ENCODE data around the gene SORL1.

SORL1 gene

GRCh38 chr11:121429556-121429955, 22.6 kb upstream of the SORL1 start:
- no peak for DNase-seq (ENCODE audit: low read depth in 2 of 2)

- no peak for DNase-seq (ENCODE audit: low read depth in 2 of 2)
Measured at GRCh38 chr11:121431820-121432526, 20.1 kb upstream of the SORL1 start.

- DNase-seq (ENCODE audit: low read depth in 2 of 2): no peak
Measured at GRCh38 chr11:121435132-121435531, 17.0 kb upstream of the SORL1 start.

GRCh38 chr11:121435551-121436511, 16.3 kb upstream of the SORL1 start:
- no peak for DNase-seq (ENCODE audit: low read depth in 2 of 2)

- no peak for DNase-seq (ENCODE audit: low read depth in 2 of 2)
Measured at GRCh38 chr11:121437018-121437685, 15.0 kb upstream of the SORL1 start.

- DNase-seq (ENCODE audit: low read depth in 2 of 2): no peak
Measured at GRCh38 chr11:121437686-121438078, 14.4 kb upstream of the SORL1 start.

- no peak for DNase-seq (ENCODE audit: low read depth in 2 of 2)
Measured at GRCh38 chr11:121439337-121439736, 12.8 kb upstream of the SORL1 start.

- no peak for DNase-seq (ENCODE audit: low read depth in 2 of 2)
Measured at GRCh38 chr11:121439759-121440158, 12.4 kb upstream of the SORL1 start.

- DNase-seq (ENCODE audit: low read depth in 2 of 2): no peak
Measured at GRCh38 chr11:121441521-121441920, 10.6 kb upstream of the SORL1 start.

- DNase-seq (ENCODE audit: low read depth in 2 of 2): no peak
Measured at GRCh38 chr11:121443688-121444275, 8.3 kb upstream of the SORL1 start.

GRCh38 chr11:121444526-121444925, 7.6 kb upstream of the SORL1 start:
- DNase-seq (ENCODE audit: low read depth in 2 of 2): no peak

- no peak for DNase-seq (ENCODE audit: low read depth in 2 of 2)
Measured at GRCh38 chr11:121445071-121445768, 6.9 kb upstream of the SORL1 start.

- DNase-seq (ENCODE audit: low read depth in 2 of 2): no peak
Measured at GRCh38 chr11:121446752-121447156, 5.4 kb upstream of the SORL1 start.

- no peak for DNase-seq (ENCODE audit: low read depth in 2 of 2)
Measured at GRCh38 chr11:121448011-121448410, 4.1 kb upstream of the SORL1 start.

GRCh38 chr11:121448431-121448941, 3.6 kb upstream of the SORL1 start:
- DNase-seq (ENCODE audit: low read depth in 2 of 2): no peak

GRCh38 chr11:121449123-121449522, 3.0 kb upstream of the SORL1 start:
- no peak for DNase-seq (ENCODE audit: low read depth in 2 of 2)

GRCh38 chr11:121449626-121450025, 2.5 kb upstream of the SORL1 start:
- no peak for DNase-seq (ENCODE audit: low read depth in 2 of 2)

GRCh38 chr11:121450401-121450800, 1.7 kb upstream of the SORL1 start:
- no peak for DNase-seq (ENCODE audit: low read depth in 2 of 2)

GRCh38 chr11:121451178-121451985, 732 bp upstream of the SORL1 start:
- no peak for DNase-seq (ENCODE audit: low read depth in 2 of 2)

GRCh38 chr11:121452609-121453150, 566 bp downstream of the SORL1 start, which contains the start of gene SORL1-AS1:
SORL1-AS1 (minus strand) TSS chr11:121452967.
- DNase-seq (ENCODE audit: low read depth in 2 of 2): peak in 1 of 2 donors; percentile 24

Data from stimulated activated CD8-positive, alpha-beta memory T cell treated with anti-CD3 and anti-CD28 coated beads, Interleukin-15, amount 100 ng/mL, for 48 hours (primary cell).